ENCODE measurements around the gene FOXP3.
A peak's percentile ranks its signal among the peaks of the same experiment; 100 is the strongest.
"Not testable (repeated sequence)": the region's sequence is repeated elsewhere in the genome, so short reads cannot be mapped to it uniquely, and the experiment has no call there.

Gene FOXP3
- 4.7 to 6.6 (median 5.1) reads per million in 3 donors for total RNA-seq

GRCh38 chrX:49264460-49264859 is at the start of gene FOXP3:
TSS of gene FOXP3 (minus strand) at chrX:49264710. CDS start at chrX:49258505, 6,205 bp downstream.
- Histone ChIP-seq H3K9me3 (ENCODE audit: control insufficient read depth, low read length) (no peaks in the 10 kb centered on the region), H3K27ac (ENCODE audit: insufficient read depth, low read length, poor library complexity, severe bottlenecking) (peak within 1 kb of the TSS; percentile 45), H3K4me3 (ENCODE audit: insufficient read depth, low read depth, low read length, poor library complexity, severe bottlenecking) (no peak within 1 kb of the TSS), H3K27me3 (replicated peaks; ENCODE audit: control insufficient read depth, insufficient read depth, low read length, poor library complexity, severe bottlenecking) (no peaks in the 10 kb centered on the region), H3K4me1 (ENCODE audit: control insufficient read depth, insufficient read depth, low read length, poor library complexity, severe bottlenecking) (peaks cover 3% of the 10 kb centered on the region), H3K36me3 (ENCODE audit: control insufficient read depth, insufficient read depth, low read length) (no peaks in the 10 kb centered on the region)
- DNase-seq: no peak

GRCh38 chrX:49312176-49312575 is 47.7 kb upstream of the FOXP3 start:
- Histone ChIP-seq H3K36me3 (ENCODE audit: control insufficient read depth, insufficient read depth, low read length) (no peaks in the 10 kb centered on the region), H3K4me3 (ENCODE audit: insufficient read depth, low read depth, low read length, poor library complexity, severe bottlenecking) (no peak overlapping the region), H3K4me1 (ENCODE audit: control insufficient read depth, insufficient read depth, low read length, poor library complexity, severe bottlenecking) (peaks cover 5% of the 10 kb centered on the region), H3K9me3 (ENCODE audit: control insufficient read depth, low read length) (no peaks in the 10 kb centered on the region), H3K27ac (ENCODE audit: insufficient read depth, low read length, poor library complexity, severe bottlenecking) (no peak overlapping the region), H3K27me3 (replicated peaks; ENCODE audit: control insufficient read depth, insufficient read depth, low read length, poor library complexity, severe bottlenecking) (no peaks in the 10 kb centered on the region)
- DNase-seq: no peak

- H3K27ac ChIP-seq (ENCODE audit: insufficient read depth, low read length, poor library complexity, severe bottlenecking): no peak overlapping the region
These were observed 45.9 kb upstream of the FOXP3 start for GRCh38 chrX:49310371-49310770.

GRCh38 chrX:49309401-49309981 is 45.0 kb upstream of the FOXP3 start:
- H3K4me3 ChIP-seq (ENCODE audit: insufficient read depth, low read depth, low read length, poor library complexity, severe bottlenecking): peak overlapping the region; percentile 42
- H3K36me3 ChIP-seq (ENCODE audit: control insufficient read depth, insufficient read depth, low read length): no peaks in the 10 kb centered on the region
- no peaks in the 10 kb centered on the region for H3K9me3 ChIP-seq (ENCODE audit: control insufficient read depth, low read length)
- peaks cover 5% of the 10 kb centered on the region for H3K4me1 ChIP-seq (ENCODE audit: control insufficient read depth, insufficient read depth, low read length, poor library complexity, severe bottlenecking)
- no peaks in the 10 kb centered on the region for H3K27me3 ChIP-seq (replicated peaks; ENCODE audit: control insufficient read depth, insufficient read depth, low read length, poor library complexity, severe bottlenecking)
- peak overlapping the region; percentile 47 for H3K27ac ChIP-seq (ENCODE audit: insufficient read depth, low read length, poor library complexity, severe bottlenecking)
- no peak for DNase-seq

More at GRCh38 chrX:49310371-49310770, 45.9 kb upstream of the FOXP3 start:
- Histone ChIP-seq H3K36me3 (ENCODE audit: control insufficient read depth, insufficient read depth, low read length) (no peaks in the 10 kb centered on the region), H3K27me3 (replicated peaks; ENCODE audit: control insufficient read depth, insufficient read depth, low read length, poor library complexity, severe bottlenecking) (no peaks in the 10 kb centered on the region), H3K4me3 (ENCODE audit: insufficient read depth, low read depth, low read length, poor library complexity, severe bottlenecking) (no peak overlapping the region), H3K4me1 (ENCODE audit: control insufficient read depth, insufficient read depth, low read length, poor library complexity, severe bottlenecking) (peaks cover 5% of the 10 kb centered on the region), H3K9me3 (ENCODE audit: control insufficient read depth, low read length) (no peaks in the 10 kb centered on the region)
- no peak for DNase-seq

- peak overlapping the region; percentile 47 for H3K27ac ChIP-seq (ENCODE audit: insufficient read depth, low read length, poor library complexity, severe bottlenecking)
These were observed 44.2 kb upstream of the FOXP3 start for GRCh38 chrX:49308604-49309269.

GRCh38 chrX:49307775-49308174 is 43.3 kb upstream of the FOXP3 start:
- H3K9me3 ChIP-seq (ENCODE audit: control insufficient read depth, low read length); H3K27me3 ChIP-seq (replicated peaks; ENCODE audit: control insufficient read depth, insufficient read depth, low read length, poor library complexity, severe bottlenecking); H3K4me3 ChIP-seq (ENCODE audit: insufficient read depth, low read depth, low read length, poor library complexity, severe bottlenecking); H3K27ac ChIP-seq (ENCODE audit: insufficient read depth, low read length, poor library complexity, severe bottlenecking); H3K36me3 ChIP-seq (ENCODE audit: control insufficient read depth, insufficient read depth, low read length); H3K4me1 ChIP-seq (ENCODE audit: control insufficient read depth, insufficient read depth, low read length, poor library complexity, severe bottlenecking); DNase-seq: not testable (repeated sequence)

More at GRCh38 chrX:49308604-49309269, 44.2 kb upstream of the FOXP3 start:
- Histone ChIP-seq H3K4me3 (ENCODE audit: insufficient read depth, low read depth, low read length, poor library complexity, severe bottlenecking) (peak overlapping the region; percentile 42), H3K27me3 (replicated peaks; ENCODE audit: control insufficient read depth, insufficient read depth, low read length, poor library complexity, severe bottlenecking) (no peaks in the 10 kb centered on the region), H3K36me3 (ENCODE audit: control insufficient read depth, insufficient read depth, low read length) (no peaks in the 10 kb centered on the region), H3K4me1 (ENCODE audit: control insufficient read depth, insufficient read depth, low read length, poor library complexity, severe bottlenecking) (peaks cover 5% of the 10 kb centered on the region), H3K9me3 (ENCODE audit: control insufficient read depth, low read length) (no peaks in the 10 kb centered on the region)
- DNase-seq: no peak

GRCh38 chrX:49303346-49303745 is 38.8 kb upstream of the FOXP3 start, which contains the start of gene GAGE10:
TSS of gene GAGE10 (plus strand) at chrX:49303646. CDS start at chrX:49304860, 1,214 bp downstream.
- H3K36me3 ChIP-seq (ENCODE audit: control insufficient read depth, insufficient read depth, low read length): no peaks in the 10 kb centered on the region
- H3K27ac ChIP-seq (ENCODE audit: insufficient read depth, low read length, poor library complexity, severe bottlenecking): no peak within 1 kb of the TSS
- H3K4me1 ChIP-seq (ENCODE audit: control insufficient read depth, insufficient read depth, low read length, poor library complexity, severe bottlenecking): peaks cover under 1% of the 10 kb centered on the region
- H3K4me3 ChIP-seq (ENCODE audit: insufficient read depth, low read depth, low read length, poor library complexity, severe bottlenecking): no peak within 1 kb of the TSS
- DNase-seq: no peak
- H3K9me3 ChIP-seq (ENCODE audit: control insufficient read depth, low read length): no peaks in the 10 kb centered on the region
- no peaks in the 10 kb centered on the region for H3K27me3 ChIP-seq (replicated peaks; ENCODE audit: control insufficient read depth, insufficient read depth, low read length, poor library complexity, severe bottlenecking)

- H3K36me3 ChIP-seq (ENCODE audit: control insufficient read depth, insufficient read depth, low read length): no peaks in the 10 kb centered on the region
- H3K27me3 ChIP-seq (replicated peaks; ENCODE audit: control insufficient read depth, insufficient read depth, low read length, poor library complexity, severe bottlenecking): no peaks in the 10 kb centered on the region
- H3K4me3 ChIP-seq (ENCODE audit: insufficient read depth, low read depth, low read length, poor library complexity, severe bottlenecking): no peak overlapping the region
- H3K4me1 ChIP-seq (ENCODE audit: control insufficient read depth, insufficient read depth, low read length, poor library complexity, severe bottlenecking): no peaks in the 10 kb centered on the region
- DNase-seq: no peak
- H3K27ac ChIP-seq (ENCODE audit: insufficient read depth, low read length, poor library complexity, severe bottlenecking): no peak overlapping the region
- H3K9me3 ChIP-seq (ENCODE audit: control insufficient read depth, low read length): no peaks in the 10 kb centered on the region
These were observed 36.2 kb upstream of the FOXP3 start for GRCh38 chrX:49300703-49301102.

GRCh38 chrX:49299293-49299692 is 34.8 kb upstream of the FOXP3 start:
- H3K36me3 ChIP-seq (ENCODE audit: control insufficient read depth, insufficient read depth, low read length); H3K4me1 ChIP-seq (ENCODE audit: control insufficient read depth, insufficient read depth, low read length, poor library complexity, severe bottlenecking); DNase-seq; H3K27ac ChIP-seq (ENCODE audit: insufficient read depth, low read length, poor library complexity, severe bottlenecking); H3K9me3 ChIP-seq (ENCODE audit: control insufficient read depth, low read length); H3K4me3 ChIP-seq (ENCODE audit: insufficient read depth, low read depth, low read length, poor library complexity, severe bottlenecking); H3K27me3 ChIP-seq (replicated peaks; ENCODE audit: control insufficient read depth, insufficient read depth, low read length, poor library complexity, severe bottlenecking): not testable (repeated sequence)
